GM15510 (cell line): ENCODE measurements around the gene TRIM49D1.
"Not testable (repeated sequence)": the region's sequence is repeated elsewhere in the genome, so short reads cannot be mapped to it uniquely, and the experiment has no call there.

Experiments
- POLR2A ChIP-seq: IDR thresholded peaks from 3 replicates; pipeline ENCODE4 v1.6.1; 2011; ENCODE audit warnings: borderline replicate concordance; ENCODE audit not compliant: insufficient read length; ENCODE audit errors: extremely low read depth

The TRIM49D1 gene, protein sequence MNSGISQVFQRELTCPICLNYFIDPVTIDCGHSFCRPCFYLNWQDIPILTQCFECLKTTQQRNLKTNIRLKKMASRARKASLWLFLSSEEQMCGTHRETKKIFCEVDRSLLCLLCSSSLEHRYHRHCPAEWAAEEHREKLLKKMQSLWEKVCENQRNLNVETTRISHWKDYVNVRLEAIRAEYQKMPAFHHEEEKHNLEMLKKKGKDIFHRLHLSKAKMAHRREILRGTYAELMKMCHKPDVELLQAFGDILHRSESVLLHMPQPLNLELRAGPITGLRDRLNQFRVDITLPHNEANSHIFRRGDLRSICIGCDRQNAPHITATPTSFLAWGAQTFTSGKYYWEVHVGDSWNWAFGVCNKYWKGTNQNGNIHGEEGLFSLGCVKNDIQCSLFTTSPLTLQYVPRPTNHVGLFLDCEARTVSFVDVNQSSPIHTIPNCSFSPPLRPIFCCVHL

GRCh38 chr11:89922195-89922660 lies at the start of gene TRIM49D1:
TSS of gene TRIM49D1 (minus strand) at chr11:89922245. CDS start at chr11:89917710, 4,535 bp downstream.
- TF ChIP-seq POLR2A = no peak

DNA sequence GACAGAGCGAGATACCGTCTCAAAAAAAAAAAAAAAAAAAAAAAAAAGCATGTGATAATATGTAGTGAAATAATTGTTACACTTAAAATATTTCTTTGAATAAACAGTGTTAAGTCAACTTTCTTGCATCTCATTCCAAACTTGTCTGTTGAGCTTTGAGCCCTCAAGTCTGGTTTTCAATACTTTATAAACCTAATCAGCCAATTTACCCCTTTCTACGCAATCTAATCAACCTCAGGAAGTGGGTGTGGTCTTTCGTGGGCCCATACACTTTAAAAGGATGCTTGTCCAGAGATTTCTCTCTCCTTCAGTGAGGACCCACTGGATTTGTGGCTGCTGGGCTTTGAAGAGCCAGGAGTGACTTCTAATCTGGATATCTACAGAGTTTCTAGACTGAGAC lies 43.7 kb upstream of the TRIM49D1 start, which contains the start of gene TRIM64:
TSS of gene TRIM64 (plus strand) at position 301 of the 400 bp plus-strand sequence. CDS start 2,467 bp downstream, outside the sequence.
- not testable (repeated sequence) for TF ChIP-seq POLR2A

GRCh38 chr11:89923764-89924163 lies 1.7 kb upstream of the TRIM49D1 start, which contains the start of gene TRIM49D2:
TSS of gene TRIM49D2 (plus strand) at chr11:89924064. CDS start at chr11:89926762, 2,698 bp downstream.
- not testable (repeated sequence) for TF ChIP-seq POLR2A
